HCT116 (cell line): ENCODE data around the gene MAJIN. TPM values are rescaled to one million over a fixed set of nuclear protein-coding genes. Genes with fewer than 3 reads are reported as not detected.

Experiments
- ATAC-seq: fragments of 200-7000 bp; cut with Tn5 transposase; 2 replicates; pipeline ENCODE4 v1.9.1; 2020; ENCODE audit warnings: mild to moderate bottlenecking, moderate library complexity
- BruUV-seq: library from RNA; stranded (reverse); fragments of 400-500 nt; replicated peaks from 2 replicates; lab custom pipeline; 2021; lab: Mats Ljungman, UMichigan
- CTCF ChIA-PET: fragments of 300-600 bp; sonication (Branson Sonifier 250); formaldehyde crosslinking; loops from one replicate; lab custom pipeline; 2021; ENCODE audit warnings: antibody characterized with exemption; lab: Charles Lee
- POLR2A ChIA-PET: fragments of 300-600, 350-600 bp; sonication (Branson Sonifier 250); formaldehyde crosslinking; loops from one replicate; lab custom pipeline; 2021; ENCODE audit warnings: antibody characterized with exemption; lab: Charles Lee
- RAD21 ChIA-PET, 2 experiments: fragments of 300-600 bp; sonication (Branson Sonifier 250); formaldehyde crosslinking; loops; one replicate each; lab custom pipeline; 2023; ENCODE audit warnings: low total read pairs in 2 of 2; ENCODE audit not compliant: uncharacterized antibody in 2 of 2, unreplicated experiment in 2 of 2, low non-redundant PET in 1 of 2; lab: Charles Lee
- DNase-seq: peaks from one replicate; pipeline ENCODE4 v3.0.0-alpha.2; 2010; ENCODE audit warnings: low read depth, low spot score
- H2AFZ ChIP-seq: fragments of 200-600 bp; shearing (Covaris generic), sonication (generic); 2 replicates; pipeline ENCODE4 v1.6.1; 2017; ENCODE audit warnings: low read depth, mixed run types, mixed read lengths, antibody characterized with exemption, low read length; ENCODE audit not compliant: poor library complexity, severe bottlenecking
- H3K27ac ChIP-seq: 2 replicates; pipeline ENCODE4 v1.5.1; 2012; ENCODE audit warnings: low read depth, low read length
- H3K27me3 ChIP-seq: fragments of 200-600 bp; sonication (generic); 2 replicates; pipeline ENCODE4 v1.6.1; 2016; ENCODE audit warnings: mixed run types, low read length, mixed read lengths; ENCODE audit not compliant: insufficient read depth
- H3K36me3 ChIP-seq, 2 experiments: fragments of 200-500 bp in 1 of 2; fragments of 200-600 bp in 1 of 2; sonication (Bioruptor generic) in 1 of 2; sonication (generic) in 1 of 2; 2 replicates each; pipeline versions ENCODE4 v1.5.1 to v1.6.1; 2014 to 2016; ENCODE audit warnings: low read length in 2 of 2, inconsistent platforms in 1 of 2, mixed read lengths in 1 of 2, mixed run types in 1 of 2; ENCODE audit not compliant: insufficient read depth in 2 of 2, control insufficient read depth in 1 of 2
- H3K4me1 ChIP-seq, 2 experiments: fragments of 200-600 bp in 1 of 2; sonication (generic) in 1 of 2; 2 replicates each; pipeline versions ENCODE4 v1.5.1 to v1.6.1; 2012 to 2017; ENCODE audit warnings: low read length in 2 of 2, inconsistent platforms in 1 of 2, mild to moderate bottlenecking in 1 of 2, mixed read lengths in 1 of 2, mixed run types in 1 of 2, moderate library complexity in 1 of 2; ENCODE audit not compliant: insufficient read depth in 2 of 2, control insufficient read depth in 1 of 2
- H3K4me2 ChIP-seq: fragments of 200-600 bp; sonication (generic); 2 replicates; pipeline ENCODE4 v1.6.1; 2017; ENCODE audit warnings: mixed run types, low read length, mixed read lengths
- H3K4me3 ChIP-seq, 2 experiments: fragments of 200-600 bp in 1 of 2; sonication (generic) in 1 of 2; replicated peaks in 1 of 2; 2 replicates each; pipeline ENCODE4 v1.5.1; 2011 to 2016; ENCODE audit warnings: low read length in 2 of 2, control low read depth in 1 of 2, low read depth in 1 of 2, mild to moderate bottlenecking in 1 of 2, mixed read lengths in 1 of 2, mixed run types in 1 of 2
- H3K79me2 ChIP-seq: fragments of 200-600 bp; sonication (generic); 2 replicates; pipeline ENCODE4 v1.6.1; 2017; ENCODE audit warnings: mild to moderate bottlenecking, mixed run types, low read length, moderate library complexity, mixed read lengths; ENCODE audit not compliant: insufficient read depth
- H3K9ac ChIP-seq: fragments of 200-600 bp; sonication (generic); 2 replicates; pipeline ENCODE4 v1.6.1; 2016; ENCODE audit warnings: low read length, mixed read lengths
- H3K9me2 ChIP-seq: fragments of 200-600 bp; sonication (generic), shearing (Covaris generic); 2 replicates; pipeline ENCODE4 v1.6.1; 2017; ENCODE audit warnings: mixed run types, mild to moderate bottlenecking, moderate library complexity; ENCODE audit not compliant: insufficient read depth
- H3K9me3 ChIP-seq, 2 experiments: fragments of 200-500 bp in 1 of 2; fragments of 200-600 bp in 1 of 2; sonication (Bioruptor generic) in 1 of 2; sonication (generic) in 1 of 2; 2 replicates each; pipeline ENCODE4 v1.6.1; 2014 to 2017; ENCODE audit warnings: low read length in 2 of 2, mixed read lengths in 2 of 2, inconsistent platforms in 1 of 2, low read depth in 1 of 2, mild to moderate bottlenecking in 1 of 2, mixed run types in 1 of 2, moderate library complexity in 1 of 2; ENCODE audit not compliant: control insufficient read depth in 1 of 2, insufficient read depth in 1 of 2
- H4K20me1 ChIP-seq: fragments of 200-600 bp; sonication (generic), shearing (Covaris generic); 2 replicates; pipeline ENCODE4 v1.6.1; 2017; ENCODE audit warnings: mixed run types, mild to moderate bottlenecking, moderate library complexity; ENCODE audit not compliant: insufficient read depth
- ATF3 ChIP-seq: IDR thresholded peaks from 2 replicates; pipeline ENCODE4 v1.6.1; 2012
- EGR1 ChIP-seq: IDR thresholded peaks from 2 replicates; pipeline ENCODE4 v1.6.1; 2012; ENCODE audit warnings: low read depth
- ELF1 ChIP-seq: IDR thresholded peaks from 2 replicates; pipeline ENCODE4 v1.6.1; 2012; ENCODE audit warnings: low read depth, borderline replicate concordance
- EZH2 ChIP-seq: fragments of 200-600 bp; sonication (generic); IDR thresholded peaks from 2 replicates; pipeline ENCODE4 v1.6.1; 2017; ENCODE audit warnings: antibody characterized with exemption, mixed run types
- FOSL1 ChIP-seq: IDR thresholded peaks from 2 replicates; pipeline ENCODE4 v1.6.1; 2012; ENCODE audit warnings: low read depth
- POLR2A ChIP-seq: IDR thresholded peaks from 2 replicates; pipeline ENCODE4 v1.7.0; 2011; ENCODE audit warnings: borderline replicate concordance; ENCODE audit not compliant: insufficient read depth, insufficient read length; ENCODE audit errors: extremely low read depth
- POLR2AphosphoS5 ChIP-seq: IDR thresholded peaks from 2 replicates; pipeline ENCODE4 v1.6.1; 2011; ENCODE audit warnings: mild to moderate bottlenecking, low read depth, low read length, moderate library complexity
- RAD21 ChIP-seq: IDR thresholded peaks from 2 replicates; pipeline ENCODE4 v1.6.1; 2012; ENCODE audit warnings: low read depth, mild to moderate bottlenecking
- SRF ChIP-seq: IDR thresholded peaks from 2 replicates; pipeline ENCODE4 v1.6.1; 2012; ENCODE audit warnings: low read depth
- TCF7L2 ChIP-seq: IDR thresholded peaks from 2 replicates; pipeline ENCODE4 v1.7.0; 2011; ENCODE audit warnings: borderline replicate concordance, inconsistent platforms; ENCODE audit not compliant: insufficient read depth, insufficient read length; ENCODE audit errors: extremely low read depth
- ZFX ChIP-seq: fragments of 450-650 bp; IDR thresholded peaks from 2 replicates; pipeline ENCODE4 v1.6.1; 2017
- ZNF274 ChIP-seq: fragments of 200-500 bp; sonication (Bioruptor generic); IDR thresholded peaks from 2 replicates; pipeline ENCODE4 v1.6.1; 2014; ENCODE audit warnings: mild to moderate bottlenecking, low read depth, low read length, inconsistent platforms
- intact Hi-C: fragments of 100-400 bp; cut with micrococcal nuclease; formaldehyde crosslinking; loops from 2 replicates; pipeline ENCODE4 v1.10.0; 2022
- total RNA-seq: library from RNA; stranded (reverse); gene quantifications from one replicate; pipeline ENCODE4 v1.2.1, GENCODE V29; 2021; ENCODE audit not compliant: unreplicated experiment

MAJIN gene
- total RNA-seq, 1 experiment from 2014 or later: not detected

GRCh38 chr11:64932324-64932723 lies 39.6 kb downstream of the MAJIN start:
- no peaks in the 10 kb centered on the region for H3K9me3 ChIP-seq
- no peaks in the 10 kb centered on the region for H4K20me1 ChIP-seq
- POLR2A ChIA-PET: no interaction called here
- no peak overlapping the region for H3K4me2 ChIP-seq
- peaks cover 8 to 15% of the 10 kb centered on the region in 2 experiments; a peak in 3 of 4 replicates for H3K4me1 ChIP-seq
- H3K27ac ChIP-seq: no peak overlapping the region
- intact Hi-C loops: no loop called here
- H3K36me3 ChIP-seq: peaks cover 0 to 3% of the 10 kb centered on the region in 2 experiments; a peak in 1 of 4 replicates
- no peaks in the 10 kb centered on the region for H3K27me3 ChIP-seq
- DNase-seq: no peak
- H3K9ac ChIP-seq: no peak overlapping the region
- ATAC-seq: no peak
- CTCF ChIA-PET: no interaction called here
- TF ChIP-seq EGR1: no peak
- TF ChIP-seq FOSL1: no peak
- no peak for TF ChIP-seq ATF3
- TF ChIP-seq ZFX: no peak
- no peak for TF ChIP-seq SRF
- TF ChIP-seq ZNF274: no peak
- TF ChIP-seq POLR2A: no peak
- no peak for TF ChIP-seq TCF7L2
- no peak for TF ChIP-seq EZH2
- no peak for TF ChIP-seq RAD21
- H2AFZ ChIP-seq: no peak overlapping the region
- H3K79me2 ChIP-seq: no peaks in the 10 kb centered on the region
- H3K9me2 ChIP-seq: no peaks in the 10 kb centered on the region
- no TSS peak for BruUV-seq
- no peak overlapping the region for H3K4me3 ChIP-seq
- RAD21 ChIA-PET: no interaction called here

DNA sequence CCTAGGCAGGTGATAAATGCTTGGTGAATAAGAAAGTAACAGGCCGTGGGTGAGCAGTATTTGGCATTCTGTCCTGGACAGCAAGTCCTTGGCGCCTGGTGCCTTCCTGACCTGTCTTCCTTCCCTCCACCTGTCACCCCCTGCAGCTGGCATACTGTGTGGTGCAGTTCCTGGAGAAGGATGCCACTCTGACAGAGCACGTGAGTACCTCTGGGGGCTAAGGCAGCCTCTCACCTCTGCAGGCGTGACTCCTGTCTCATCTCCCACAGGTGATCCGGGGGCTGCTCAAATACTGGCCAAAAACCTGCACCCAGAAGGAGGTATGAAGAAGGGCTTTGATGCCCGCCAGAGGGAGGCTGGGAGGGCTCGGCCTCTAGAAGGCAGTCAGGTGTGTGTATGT lies 40.6 kb downstream of the MAJIN start:
- Histone ChIP-seq H3K27ac (no peak overlapping the region), H3K4me3 (no peak overlapping the region), H2AFZ (no peak overlapping the region), H3K9me3 (no peaks in the 10 kb centered on the region)
- CTCF ChIA-PET: no interaction called here
- POLR2A ChIA-PET: no interaction called here
- TF ChIP-seq ELF1 (no peak), POLR2AphosphoS5 (no peak), ATF3 (no peak), TCF7L2 (no peak)
- TF ChIP-seq, all 23 proteins: peak for 0
- no peaks in the 10 kb centered on the region for H3K9me2 ChIP-seq
- H3K79me2 ChIP-seq: no peaks in the 10 kb centered on the region
- no TSS peak for BruUV-seq
- H4K20me1 ChIP-seq: no peaks in the 10 kb centered on the region
- H3K36me3 ChIP-seq: peaks cover 0 to 3% of the 10 kb centered on the region in 2 experiments; a peak in 1 of 4 replicates
- H3K4me1 ChIP-seq: peaks cover 8 to 15% of the 10 kb centered on the region in 2 experiments; a peak in 3 of 4 replicates
- RAD21 ChIA-PET: no interaction called here
- H3K9ac ChIP-seq: no peak overlapping the region
- ATAC-seq: no peak
- H3K4me2 ChIP-seq: no peak overlapping the region
- intact Hi-C loops: no loop called here
- DNase-seq: no peak
- no peaks in the 10 kb centered on the region for H3K27me3 ChIP-seq
